ENCODE measurements around the gene RNASEL.
"Not testable (repeated sequence)": the region's sequence is repeated elsewhere in the genome, so short reads cannot be mapped to it uniquely, and the experiment has no call there.

RNASEL gene

GRCh38 chr1:182588500-182589396, at the start of gene RNASEL:
RNASEL (minus strand) TSS chr1:182589256; CDS start chr1:182586806, 2,450 bp downstream.
- DNase-seq (ENCODE audit: low read depth) = no peak

DNA sequence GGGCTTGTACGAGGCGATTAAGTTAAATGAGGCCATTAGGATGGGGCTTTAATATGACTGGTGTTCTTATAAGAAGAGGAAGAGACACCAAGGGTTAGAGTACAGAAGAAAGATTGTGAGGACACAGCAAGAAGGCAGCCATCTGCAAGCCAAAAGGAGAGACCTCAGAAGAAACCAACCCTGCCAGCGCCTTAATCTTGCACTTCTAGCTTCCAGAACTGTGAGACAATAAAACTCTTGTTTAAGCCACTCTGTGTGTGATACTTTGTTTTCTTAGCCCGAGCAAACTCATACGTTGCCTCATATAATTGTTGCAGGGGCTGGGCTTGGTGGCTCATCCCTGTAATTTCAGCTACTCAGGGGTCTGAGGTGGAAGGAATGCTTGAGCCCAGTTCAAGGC, 48.7 kb upstream of the RNASEL start:
- DNase-seq (ENCODE audit: low read depth) = no peak

DNA sequence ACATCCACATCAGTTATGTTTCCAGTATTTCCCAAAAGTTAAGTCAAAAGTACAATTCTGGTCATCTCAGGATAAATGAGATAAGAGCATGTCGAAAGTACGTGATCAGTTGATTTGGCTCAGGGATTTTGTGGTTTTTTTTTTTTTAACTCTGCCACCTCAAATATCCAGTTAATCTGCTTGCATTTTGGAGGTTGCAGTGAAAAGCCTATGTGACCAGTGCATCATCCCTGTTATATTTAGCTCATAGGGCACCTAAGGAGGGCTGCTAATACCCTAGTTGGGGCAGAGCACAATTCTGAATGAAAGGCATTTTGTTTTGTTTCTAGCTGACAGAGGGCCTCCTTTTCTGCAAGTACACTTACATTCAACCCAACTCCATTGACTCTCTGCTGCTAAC, 46.8 kb upstream of the RNASEL start:
- DNase-seq (ENCODE audit: low read depth) = no peak

- DNase-seq (ENCODE audit: low read depth) = no peak
Observed at GRCh38 chr1:182634306-182635072, 45.4 kb upstream of the RNASEL start.

DNA sequence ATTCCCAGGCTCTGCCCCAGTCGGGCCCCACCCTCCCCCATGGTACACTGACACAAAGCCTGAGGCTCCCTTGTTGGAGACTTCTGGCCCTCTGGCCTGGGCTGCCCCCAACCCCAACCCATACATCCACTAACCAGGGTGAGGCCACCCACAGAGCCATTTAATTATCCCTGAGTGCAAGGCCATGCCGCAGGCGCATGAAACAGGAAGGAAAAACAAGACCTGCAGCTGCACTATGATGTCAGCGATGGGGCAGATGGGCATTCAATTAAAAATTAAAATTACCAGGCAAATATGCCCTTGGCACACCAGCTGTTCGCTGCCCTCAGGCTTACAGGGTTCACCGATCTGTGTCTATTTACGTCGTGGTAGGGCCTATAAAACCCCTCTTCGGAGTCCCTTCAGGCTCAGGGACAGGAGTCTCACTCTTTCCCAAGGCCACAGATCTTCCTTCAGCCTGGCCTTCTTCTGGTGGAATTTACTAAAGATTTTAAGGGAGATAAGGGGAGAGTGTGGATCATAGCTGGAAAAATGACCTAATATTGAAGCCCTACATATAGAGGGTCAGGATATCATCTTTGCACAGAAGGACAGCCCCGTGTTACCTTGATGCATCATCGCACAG, 44.7 kb upstream of the RNASEL start:
- no peak for DNase-seq (ENCODE audit: low read depth)

DNA sequence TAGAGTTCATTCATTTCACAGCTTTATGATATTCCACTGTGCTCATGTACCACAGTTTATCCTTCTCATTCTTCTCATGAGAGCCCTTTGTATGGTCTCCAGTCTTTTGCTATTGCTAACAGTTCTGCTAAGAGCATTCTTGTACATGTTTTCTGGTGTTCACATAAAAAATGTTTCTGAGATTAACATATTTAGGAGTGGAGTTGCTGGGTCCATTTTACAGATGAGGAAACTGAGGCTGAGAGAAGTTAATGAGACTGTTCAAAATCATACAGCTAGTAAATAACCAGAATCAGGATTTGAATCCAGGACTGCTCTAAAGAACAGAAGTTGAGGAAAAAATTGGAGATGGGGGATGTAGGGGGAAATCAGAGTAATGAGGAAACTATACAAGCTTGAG, 44.0 kb upstream of the RNASEL start:
- DNase-seq (ENCODE audit: low read depth) = no peak

DNA sequence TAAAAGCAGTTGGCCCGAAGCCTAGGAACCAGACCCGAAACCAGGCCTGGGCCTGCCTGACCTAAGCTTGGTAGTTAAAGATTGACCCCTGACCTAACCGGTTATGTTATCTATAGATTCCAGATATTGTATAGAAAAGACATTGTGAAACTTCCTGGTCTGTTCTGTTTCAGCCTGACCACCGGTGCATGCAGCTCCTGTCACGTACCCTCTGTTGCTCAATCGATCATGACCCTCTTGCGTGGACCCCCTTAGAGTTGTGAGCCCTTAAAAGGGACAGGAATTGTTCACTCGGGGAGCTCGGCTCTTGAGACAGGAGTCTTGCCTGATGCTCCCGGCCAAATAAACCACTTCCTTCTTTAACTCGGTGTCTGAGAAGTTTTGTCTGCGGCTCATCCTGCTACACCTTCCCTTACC, 43.4 kb upstream of the RNASEL start:
- not testable (repeated sequence) for DNase-seq (ENCODE audit: low read depth)

DNA sequence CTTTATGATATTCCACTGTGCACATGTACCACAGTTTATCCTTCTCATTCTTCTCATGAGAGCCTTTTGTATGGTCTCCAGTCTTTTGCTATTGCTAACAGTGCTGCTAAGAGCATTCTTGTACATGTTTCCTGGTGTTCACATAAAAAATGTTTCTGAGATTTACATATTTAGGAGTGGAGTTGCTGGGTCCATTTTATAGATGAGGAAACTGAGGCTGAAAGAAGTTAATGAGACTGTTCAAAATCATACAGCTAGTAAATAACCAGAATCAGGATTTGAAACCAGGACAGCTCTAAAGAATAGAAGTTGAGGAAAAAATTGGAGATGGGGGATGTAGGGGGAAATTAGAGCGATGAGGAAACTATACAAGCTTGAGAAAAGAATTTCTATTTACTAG, 42.9 kb upstream of the RNASEL start:
- DNase-seq (ENCODE audit: low read depth) = no peak

- DNase-seq (ENCODE audit: low read depth) = no peak
Observed at GRCh38 chr1:182631053-182631677, 42.1 kb upstream of the RNASEL start.

GRCh38 chr1:182630586-182630985, 41.5 kb upstream of the RNASEL start:
- DNase-seq (ENCODE audit: low read depth) = no peak

GRCh38 chr1:182629499-182630096, 40.5 kb upstream of the RNASEL start:
- peak; percentile 15 for DNase-seq (ENCODE audit: low read depth)

- no peak for DNase-seq (ENCODE audit: low read depth)
Observed at GRCh38 chr1:182629080-182629479, 40.0 kb upstream of the RNASEL start.

DNA sequence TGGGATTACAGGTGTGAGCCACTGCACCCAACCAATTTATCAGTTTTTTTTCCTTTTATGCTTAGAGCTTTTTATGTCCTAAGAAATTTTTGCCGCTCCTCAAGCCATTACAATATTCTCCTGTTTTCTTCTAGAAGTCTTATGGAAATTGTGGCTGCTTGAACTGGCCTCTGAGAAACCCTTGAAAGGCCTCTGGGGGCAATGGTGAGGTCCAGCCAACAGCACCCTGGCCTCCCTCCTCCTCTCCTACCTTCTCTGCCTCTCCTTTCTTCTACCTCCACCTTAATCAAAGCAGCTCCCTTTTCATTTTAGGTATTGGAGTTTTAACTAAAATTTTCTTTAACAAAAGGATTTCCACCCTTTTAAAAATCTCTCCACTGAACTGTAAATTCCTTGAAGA, 39.6 kb upstream of the RNASEL start:
- DNase-seq (ENCODE audit: low read depth) = no peak

GRCh38 chr1:182627622-182628021, 38.6 kb upstream of the RNASEL start:
- no peak for DNase-seq (ENCODE audit: low read depth)

DNA sequence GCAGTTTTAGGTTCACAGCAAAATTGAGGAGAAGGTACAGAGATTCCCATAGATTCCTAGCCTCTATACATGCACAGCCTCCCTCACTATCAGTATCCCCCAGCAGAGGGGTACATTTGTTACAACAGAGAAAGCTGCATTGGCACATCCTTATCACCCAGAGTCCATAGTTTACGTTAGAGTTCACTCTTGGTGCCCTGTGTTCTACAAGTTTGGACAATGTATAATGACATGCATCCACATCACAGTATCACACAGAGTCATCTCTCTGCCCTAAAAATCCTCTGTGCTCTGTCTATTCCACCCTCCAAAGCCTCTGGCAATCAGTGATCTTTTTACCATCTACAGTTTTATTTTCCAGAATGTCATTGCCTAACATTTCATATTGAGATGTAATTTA, 37.5 kb upstream of the RNASEL start:
- no peak for DNase-seq (ENCODE audit: low read depth)

DNA sequence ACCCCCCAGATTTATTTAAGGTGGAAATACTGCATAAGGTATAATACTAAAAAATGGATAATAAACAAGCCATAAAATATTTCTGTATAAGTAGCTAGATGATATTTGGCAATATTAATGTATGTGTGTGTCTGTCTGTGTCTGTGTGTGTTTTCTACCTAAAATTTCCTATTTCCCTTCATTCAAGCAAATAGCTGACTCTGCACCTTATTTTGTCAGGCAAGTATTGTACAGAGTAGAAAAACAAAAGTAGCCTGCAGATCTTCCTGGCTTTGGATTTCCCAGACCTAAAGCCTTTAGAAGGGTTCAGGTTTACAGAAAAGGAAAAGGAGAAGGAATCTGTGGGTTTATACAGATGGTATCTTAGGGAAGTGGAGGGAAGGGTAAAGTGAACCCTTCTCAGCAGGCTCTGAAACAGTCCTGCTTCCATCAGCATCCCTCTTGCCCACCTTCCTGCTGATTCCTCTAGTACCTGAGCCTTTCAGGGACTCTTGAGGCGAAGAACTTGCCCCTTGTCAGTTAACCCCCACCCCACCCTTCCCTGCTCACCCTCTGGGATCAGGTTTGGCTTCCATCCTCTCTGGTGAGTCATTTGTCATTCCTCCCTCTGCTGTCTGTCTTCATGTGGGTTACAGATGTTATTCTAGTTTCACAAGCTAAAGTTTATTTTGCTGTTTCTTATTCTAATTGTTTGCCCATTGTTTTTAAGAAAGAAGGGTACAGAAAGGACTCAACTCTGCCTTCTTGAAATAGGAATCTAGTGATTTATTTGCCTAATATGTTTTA, 36.9 kb upstream of the RNASEL start:
- DNase-seq (ENCODE audit: low read depth) = no peak

- no peak for DNase-seq (ENCODE audit: low read depth)
Observed at GRCh38 chr1:182625024-182625423, 36.0 kb upstream of the RNASEL start.

DNA sequence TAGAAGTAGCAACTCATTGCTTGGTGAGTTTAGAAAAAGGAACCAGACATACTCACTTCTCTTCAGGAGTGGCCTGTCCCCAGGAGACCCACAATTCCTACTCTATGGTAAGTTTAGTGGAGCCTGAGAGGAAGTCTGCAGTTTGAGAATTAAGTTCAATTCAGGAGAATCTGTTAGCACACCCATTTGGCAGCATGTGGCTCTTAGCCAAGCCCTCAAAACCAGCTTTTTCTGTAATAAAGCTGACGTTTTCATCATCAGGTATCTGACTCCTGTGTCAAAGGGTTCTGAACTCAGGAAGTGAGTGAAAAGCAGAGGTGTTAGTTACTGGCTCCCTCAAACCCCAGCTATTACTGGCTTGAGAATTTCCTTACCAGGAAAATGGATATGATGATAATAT, 35.5 kb upstream of the RNASEL start:
- DNase-seq (ENCODE audit: low read depth) = no peak

GRCh38 chr1:182622901-182623528, 34.0 kb upstream of the RNASEL start:
- DNase-seq (ENCODE audit: low read depth) = no peak

GRCh38 chr1:182621906-182622305, 32.9 kb upstream of the RNASEL start:
- no peak for DNase-seq (ENCODE audit: low read depth)
